ENCODE data around the gene FSTL5. TPM values are rescaled to one million over a fixed set of nuclear protein-coding genes. Genes with fewer than 3 reads are reported as not detected.

The FSTL5 gene
- total and polyA plus RNA-seq, 2 of the 8 experiments (the other 6 are each of a cell fraction or from before 2014, with no cell fraction given), result 0.09 to 0.32 TPM

DNA sequence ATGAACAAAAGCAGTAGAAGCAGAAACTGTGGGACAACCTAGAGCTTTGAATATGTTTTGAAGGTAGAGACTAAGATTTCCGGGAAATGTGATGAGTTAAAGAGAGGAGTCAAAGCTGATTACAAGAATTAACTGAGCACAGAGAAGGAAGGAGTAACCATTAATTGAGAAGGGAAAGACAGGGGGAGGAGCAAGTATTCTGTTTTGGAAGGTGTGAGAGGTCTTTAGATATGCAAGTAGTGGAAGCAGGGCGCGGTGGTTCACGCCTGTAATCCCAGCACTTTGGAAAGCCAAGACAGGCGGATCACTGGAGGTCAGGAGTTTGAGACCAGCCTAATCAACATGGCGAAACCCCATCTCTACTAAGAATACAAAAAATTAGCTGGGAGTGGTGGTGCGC is 171.5 kb downstream of the FSTL5 start:
- Histone ChIP-seq H3K27me3 (replicated peaks in 1 of 4; ENCODE audit: control insufficient read depth in 3 of 4, extremely low read depth in 1 of 4, insufficient read depth in 3 of 4, low read length in 3 of 4) (no peaks in the 10 kb centered on the region), H3K4me3 (ENCODE audit: extremely low read depth in 1 of 4, insufficient read depth in 2 of 4, low read depth in 3 of 4, low read length in 4 of 4) (no peak overlapping the region), H2BK20ac (ENCODE audit: low read length) (no peak overlapping the region), H4K20me1 (replicated peaks in 1 of 2; ENCODE audit: control insufficient read depth in 1 of 2, insufficient read depth in 2 of 2, low read length in 2 of 2) (no peaks in the 10 kb centered on the region), H4K91ac (replicated peaks; ENCODE audit: insufficient read length, low read length) (no peak overlapping the region), H3K18ac (ENCODE audit: extremely low read depth, low read length) (no peak overlapping the region), H3K14ac (ENCODE audit: insufficient read length) (no peak overlapping the region), H2AK5ac (ENCODE audit: low read depth, low read length) (no peak overlapping the region), H2BK120ac (replicated peaks; ENCODE audit: low read depth, low read length) (no peak overlapping the region), H3K27ac (ENCODE audit: low read depth, low read length) (no peak overlapping the region), H3K4me1 (replicated peaks in 1 of 4; ENCODE audit: control insufficient read depth in 3 of 4, insufficient read depth in 4 of 4, low read length in 3 of 4) (peaks cover 0 to 7% (median 2%) of the 10 kb centered on the region in 4 experiments; a peak in 5 of 7 replicates), H3K4me2 (ENCODE audit: insufficient read depth in 1 of 2, low read depth in 2 of 2, low read length in 2 of 2) (no peak overlapping the region), H4K8ac (ENCODE audit: extremely low read depth, insufficient read depth, low read length) (no peak overlapping the region), H3K79me1 (ENCODE audit: low read depth, low read length) (no peaks in the 10 kb centered on the region), H4K5ac (ENCODE audit: insufficient read length, low read depth, low read length) (no peak overlapping the region), H2BK12ac (ENCODE audit: low read depth, low read length) (peak overlapping the region; percentile 42; the same call in 1 of the 2 replicates), H2BK15ac (ENCODE audit: low read length) (no peak overlapping the region), H3K4ac (replicated peaks; ENCODE audit: insufficient read length, low read depth, low read length) (no peak overlapping the region), H3K36me3 (ENCODE audit: control insufficient read depth in 2 of 4, insufficient read depth in 4 of 4, low read length in 3 of 4) (no peaks in the 10 kb centered on the region), H3K79me2 (ENCODE audit: control insufficient read depth in 1 of 2, insufficient read depth in 2 of 2, low read length in 2 of 2) (no peaks in the 10 kb centered on the region), H2BK5ac (ENCODE audit: low read depth, low read length) (no peak overlapping the region), H3K9me3 (ENCODE audit: insufficient read depth in 2 of 2, low read depth in 1 of 2, low read length in 1 of 2) (no peaks in the 10 kb centered on the region), H3K56ac (replicated peaks; ENCODE audit: insufficient read length, low read depth, low read length) (no peak overlapping the region), H3K23ac (ENCODE audit: insufficient read length) (no peak overlapping the region), H2AFZ (ENCODE audit: low read length) (peak overlapping the region; percentile 14; the same call in 1 of the 2 replicates), H3K9ac (replicated peaks in 1 of 4; ENCODE audit: extremely low read depth in 1 of 4, low read depth in 3 of 4, low read length in 3 of 4) (no peak overlapping the region), H3K23me2 (ENCODE audit: low read depth, low read length) (0 out of 2 replicates have a peak, but pooled peaks cover 2% of the 10 kb centered on the region)
- no peak for TF ChIP-seq HDAC2 (IDR thresholded peaks at IDR 0.05; ENCODE audit: borderline replicate concordance in 1 of 2, low read depth in 2 of 2, low read length in 2 of 2)
- TF ChIP-seq HDAC6 (IDR thresholded peaks at IDR 0.05; ENCODE audit: low read depth, low read length), result no peak
- no peak for TF ChIP-seq CHD1 (IDR thresholded peaks at IDR 0.05; ENCODE audit: low read depth, low read length)
- TF ChIP-seq, protein P1, sequence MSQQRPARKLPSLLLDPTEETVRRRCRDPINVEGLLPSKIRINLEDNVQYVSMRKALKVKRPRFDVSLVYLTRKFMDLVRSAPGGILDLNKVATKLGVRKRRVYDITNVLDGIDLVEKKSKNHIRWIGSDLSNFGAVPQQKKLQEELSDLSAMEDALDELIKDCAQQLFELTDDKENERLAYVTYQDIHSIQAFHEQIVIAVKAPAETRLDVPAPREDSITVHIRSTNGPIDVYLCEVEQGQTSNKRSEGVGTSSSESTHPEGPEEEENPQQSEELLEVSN (IDR thresholded peaks at IDR 0.05), result no peak
- no peak for TF ChIP-seq SIX5 (IDR thresholded peaks at IDR 0.05; ENCODE audit: low read depth, low read length)
- no peak for TF ChIP-seq BRCA1 (IDR thresholded peaks at IDR 0.05; ENCODE audit: low read depth, low read length)
- no peak for TF ChIP-seq SIN3A (conservative IDR thresholded peaks at IDR 0.05 in 1 of 2, IDR thresholded peaks at IDR 0.05 in 1 of 2; ENCODE audit: low read depth in 1 of 2, low read length in 2 of 2)
- no peak for TF ChIP-seq CREB1 (IDR thresholded peaks at IDR 0.05)
- no peak for TF ChIP-seq EGR1 (IDR thresholded peaks at IDR 0.05; ENCODE audit: borderline replicate concordance, low read depth, low read length)
- no peak for TF ChIP-seq BCL11A (IDR thresholded peaks at IDR 0.05; ENCODE audit: low read depth in 2 of 2, low read length in 2 of 2)
- no peak for TF ChIP-seq RAD21 (IDR thresholded peaks at IDR 0.05 in 1 of 2, conservative IDR thresholded peaks at IDR 0.05 in 1 of 2; ENCODE audit: low read depth in 2 of 2, low read length in 2 of 2)
- no peak for TF ChIP-seq KDM4A (IDR thresholded peaks at IDR 0.05; ENCODE audit: low read depth, low read length, severe bottlenecking)
- WGBS, 2 experiments (ENCODE audit: extremely low coverage in 1 of 2, insufficient coverage in 1 of 2, insufficient read length in 1 of 2, insufficient replicate concordance in 2 of 2, low coverage in 1 of 2, low lambda C conversion rate in 2 of 2, missing lambda C conversion rate in 1 of 2), result 92% methylated on average over 7 of the region's 7 CpGs; no CpG with 5 or more reads in 1 of the 2 experiments
- DNase-seq (ENCODE audit: low read depth in 1 of 2, low spot score in 2 of 2) (no peak), FAIRE-seq (no peak)
- POLR2A ChIA-PET (ENCODE audit: partially characterized antibody), result no interaction called here
- CTCF ChIA-PET (ENCODE audit: partially characterized antibody), result interaction anchor here (0.5 kb wide), 1 partner anchor 44 kb away, joined by 3 read pairs; no protein-coding TSS in a partner anchor

Measured in H1 (cell line).